H1 (cell line): ENCODE data around the gene PTCH1. TPM values are rescaled to one million over a fixed set of nuclear protein-coding genes. Genes with fewer than 3 reads are reported as not detected.

Experiments used
- ATF2 ChIP-seq: IDR thresholded peaks from 2 replicates; pipeline ENCODE4 v1.6.1; 2012; ENCODE audit warnings: low read length, inconsistent platforms
- polyA plus RNA-seq, 7 experiments: library from polyadenylated mRNA; depleted of rRNA in 3 of 7; stranded (reverse) in 5 of 7; unstranded in 2 of 7; fragments of >200 nt in 5 of 7; fragments of 200-250 nt in 2 of 7; gene quantifications; 1 replicate in 5 of 7; 2 replicates in 1 of 7; 4 replicates in 1 of 7; pipeline versions ENCODE4 v1.2.1 to v1.2.3, GENCODE V29; 2011 to 2013; ENCODE audit warnings: missing spikeins in 2 of 7, mixed read lengths in 2 of 7
- total RNA-seq: library from RNA; stranded (reverse); fragmentation: NEBNext Ultra II Directional; extraction: Animal tissue kit (Norgen Biotek cat#: 25700); gene quantifications from 2 replicates; pipeline ENCODE4 v1.2.1, GENCODE V29; 2021

The PTCH1 gene
- total and polyA plus RNA-seq, 2 of the 8 experiments (the other 6 are each of a cell fraction or from before 2014, with no cell fraction given): 6.4 to 34.1 TPM

- TF ChIP-seq ATF2: no peak
Measured at GRCh38 chr9:95463148-95464060, 53.4 kb downstream of the PTCH1 start (continued).
